ENCODE data around the gene HDGF. TPM values are rescaled to one million over a fixed set of nuclear protein-coding genes. Genes with fewer than 3 reads are reported as not detected.

The HDGF gene
- total RNA-seq, 6 donors from 2014 or later, result 129 to 231 (median 182) TPM

GRCh38 chr1:156795374-156795733 is 43.9 kb upstream of the HDGF start:
- 92 to 93% methylated on average over 5 of the region's 5 CpGs for WGBS, 2 donors
- H3K4me3 ChIP-seq, result no peak overlapping the region
- H3K27ac ChIP-seq, result no peak overlapping the region
- H3K36me3 ChIP-seq, result peaks cover 47 to 99% (median 87%) of the 10 kb centered on the region in 4 donors
- ATAC-seq (ENCODE audit: low FRiP score in 2 of 2), result no peak
- no peaks in the 10 kb centered on the region for H3K27me3 ChIP-seq
- H3K9me3 ChIP-seq, result no peaks in the 10 kb centered on the region
- H3K4me1 ChIP-seq, result no peaks in the 10 kb centered on the region
- DNase-seq, result no peak
- TF ChIP-seq CTCF (IDR thresholded peaks at IDR 0.05), result no peak
- no peak for TF ChIP-seq EP300 (IDR thresholded peaks at IDR 0.05)
- no peak for TF ChIP-seq POLR2AphosphoS5 (IDR thresholded peaks at IDR 0.05)
- TF ChIP-seq POLR2A (IDR thresholded peaks at IDR 0.05), result no peak

- no peak for TF ChIP-seq EP300 (IDR thresholded peaks at IDR 0.05)
- TF ChIP-seq POLR2AphosphoS5 (IDR thresholded peaks at IDR 0.05), result no peak
- TF ChIP-seq CTCF (IDR thresholded peaks at IDR 0.05), result no peak
- no peak for TF ChIP-seq POLR2A (IDR thresholded peaks at IDR 0.05)
- DNase-seq (no peak), ATAC-seq (ENCODE audit: low FRiP score in 2 of 2) (no peak)
- H3K27me3 ChIP-seq, result no peaks in the 10 kb centered on the region
- H3K4me3 ChIP-seq, result no peak overlapping the region
- H3K36me3 ChIP-seq, result peaks cover 47 to 93% (median 82%) of the 10 kb centered on the region in 4 donors
- 73 to 79% methylated on average over 7 of the region's 7 CpGs for WGBS, 2 donors
- no peak overlapping the region for H3K27ac ChIP-seq
- no peaks in the 10 kb centered on the region for H3K4me1 ChIP-seq
- H3K9me3 ChIP-seq, result no peaks in the 10 kb centered on the region
Measured at GRCh38 chr1:156794506-156795373, 43.3 kb upstream of the HDGF start.

- Histone ChIP-seq H3K9me3 (no peaks in the 10 kb centered on the region), H3K27me3 (no peaks in the 10 kb centered on the region), H3K27ac (no peak overlapping the region), H3K4me1 (no peaks in the 10 kb centered on the region), H3K36me3 (peaks cover 30 to 89% (median 61%) of the 10 kb centered on the region in 4 donors), H3K4me3 (no peak overlapping the region)
- WGBS, 2 donors, result 95 to 98% methylated on average over 4 of the region's 4 CpGs
- DNase-seq (no peak), ATAC-seq (ENCODE audit: low FRiP score in 2 of 2) (no peak)
- TF ChIP-seq POLR2A (IDR thresholded peaks at IDR 0.05), result no peak
- no peak for TF ChIP-seq POLR2AphosphoS5 (IDR thresholded peaks at IDR 0.05)
- TF ChIP-seq EP300 (IDR thresholded peaks at IDR 0.05), result no peak
- TF ChIP-seq CTCF (IDR thresholded peaks at IDR 0.05), result no peak
Measured at GRCh38 chr1:156789621-156790318, 38.3 kb upstream of the HDGF start.

- Histone ChIP-seq H3K9me3 (no peaks in the 10 kb centered on the region), H3K27ac (no peak overlapping the region), H3K27me3 (no peaks in the 10 kb centered on the region), H3K4me1 (no peaks in the 10 kb centered on the region), H3K4me3 (no peak overlapping the region), H3K36me3 (peaks cover 30 to 87% (median 56%) of the 10 kb centered on the region in 4 donors)
- 91 to 98% methylated on average over 2 of the region's 2 CpGs for WGBS, 2 donors
- DNase-seq, result no peak
- TF ChIP-seq CTCF (IDR thresholded peaks at IDR 0.05) (no peak), POLR2AphosphoS5 (IDR thresholded peaks at IDR 0.05) (no peak), EP300 (IDR thresholded peaks at IDR 0.05) (no peak), POLR2A (IDR thresholded peaks at IDR 0.05) (no peak)
- no peak for ATAC-seq (ENCODE audit: low FRiP score in 2 of 2)
Measured at GRCh38 chr1:156788136-156788535, 36.7 kb upstream of the HDGF start.

All from upper lobe of left lung (tissue), 6 donors.